ENCODE data around the gene SPAG17.

Gene SPAG17

DNA sequence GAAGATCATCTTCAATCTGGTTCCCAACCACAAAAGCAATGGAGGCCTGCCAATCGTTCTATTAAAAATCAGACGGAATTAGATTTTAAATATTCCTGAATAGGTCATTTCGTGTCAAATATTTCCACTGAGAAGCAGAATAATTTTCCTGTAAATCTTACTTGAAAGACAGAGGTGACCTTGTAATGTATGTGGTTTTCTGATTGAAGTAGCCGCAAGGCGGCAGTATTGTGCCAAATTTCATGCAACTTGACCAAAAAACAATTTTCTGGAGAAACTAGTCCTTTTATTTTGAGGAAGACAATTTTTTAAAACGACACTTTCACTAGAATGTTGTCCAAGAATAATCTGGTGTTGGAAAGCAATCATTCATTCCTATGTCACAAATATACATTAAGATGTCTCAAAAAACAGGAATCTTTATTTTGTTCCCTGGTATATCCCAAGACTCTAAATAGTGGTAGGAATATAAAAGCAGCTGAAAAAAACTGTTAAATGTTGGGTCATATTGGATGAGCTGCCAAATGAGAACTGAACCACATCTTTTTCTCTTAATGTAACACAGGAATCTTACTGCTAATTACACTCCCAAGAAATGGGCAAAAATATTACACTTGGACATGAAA lies 33.6 kb downstream of the SPAG17 start:
- H3K27me3 ChIP-seq, result no peaks in the 10 kb centered on the region
- intact Hi-C loops (cut with DNase I; ENCODE audit: low total_unique reads), result loop anchor here (5.0 kb wide), 1 partner anchor 856 kb away; no protein-coding TSS in a partner anchor
- DNase-seq, result peak in 1 of 2 donors; percentile 64
- no peaks in the 10 kb centered on the region for H3K36me3 ChIP-seq
- no peak overlapping the region for H3K4me3 ChIP-seq
- no peak overlapping the region for H3K27ac ChIP-seq
- no peaks in the 10 kb centered on the region for H3K9me3 ChIP-seq
- no peaks in the 10 kb centered on the region for H3K4me1 ChIP-seq
- TF ChIP-seq, protein P1, sequence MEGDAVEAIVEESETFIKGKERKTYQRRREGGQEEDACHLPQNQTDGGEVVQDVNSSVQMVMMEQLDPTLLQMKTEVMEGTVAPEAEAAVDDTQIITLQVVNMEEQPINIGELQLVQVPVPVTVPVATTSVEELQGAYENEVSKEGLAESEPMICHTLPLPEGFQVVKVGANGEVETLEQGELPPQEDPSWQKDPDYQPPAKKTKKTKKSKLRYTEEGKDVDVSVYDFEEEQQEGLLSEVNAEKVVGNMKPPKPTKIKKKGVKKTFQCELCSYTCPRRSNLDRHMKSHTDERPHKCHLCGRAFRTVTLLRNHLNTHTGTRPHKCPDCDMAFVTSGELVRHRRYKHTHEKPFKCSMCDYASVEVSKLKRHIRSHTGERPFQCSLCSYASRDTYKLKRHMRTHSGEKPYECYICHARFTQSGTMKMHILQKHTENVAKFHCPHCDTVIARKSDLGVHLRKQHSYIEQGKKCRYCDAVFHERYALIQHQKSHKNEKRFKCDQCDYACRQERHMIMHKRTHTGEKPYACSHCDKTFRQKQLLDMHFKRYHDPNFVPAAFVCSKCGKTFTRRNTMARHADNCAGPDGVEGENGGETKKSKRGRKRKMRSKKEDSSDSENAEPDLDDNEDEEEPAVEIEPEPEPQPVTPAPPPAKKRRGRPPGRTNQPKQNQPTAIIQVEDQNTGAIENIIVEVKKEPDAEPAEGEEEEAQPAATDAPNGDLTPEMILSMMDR (IDR thresholded peaks at IDR 0.05), result peak; percentile 55 to 60

DNA sequence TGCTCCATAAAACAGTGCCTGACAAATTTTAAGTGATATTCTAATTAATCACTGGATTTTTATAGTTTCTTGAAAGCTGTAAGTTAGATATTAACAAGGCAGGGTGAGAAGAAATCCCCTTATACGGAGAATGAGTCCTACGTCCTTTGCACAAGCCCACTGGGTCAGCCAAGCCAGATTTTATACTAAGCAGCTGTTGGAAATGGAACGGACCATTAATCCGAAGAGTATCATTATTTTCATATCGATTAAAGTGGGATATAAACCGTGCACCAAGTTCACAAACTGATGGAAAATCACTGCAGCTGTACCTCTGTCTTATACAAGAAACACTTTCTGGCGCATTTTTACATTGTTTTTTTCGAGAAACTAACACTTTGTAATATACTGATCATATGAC lies 35.2 kb downstream of the SPAG17 start:
- no peaks in the 10 kb centered on the region for H3K36me3 ChIP-seq
- DNase-seq, result no peak
- intact Hi-C loops (cut with DNase I; ENCODE audit: low total_unique reads), result loop anchor here (5.0 kb wide), 1 partner anchor 858 kb away; no protein-coding TSS in a partner anchor

DNA sequence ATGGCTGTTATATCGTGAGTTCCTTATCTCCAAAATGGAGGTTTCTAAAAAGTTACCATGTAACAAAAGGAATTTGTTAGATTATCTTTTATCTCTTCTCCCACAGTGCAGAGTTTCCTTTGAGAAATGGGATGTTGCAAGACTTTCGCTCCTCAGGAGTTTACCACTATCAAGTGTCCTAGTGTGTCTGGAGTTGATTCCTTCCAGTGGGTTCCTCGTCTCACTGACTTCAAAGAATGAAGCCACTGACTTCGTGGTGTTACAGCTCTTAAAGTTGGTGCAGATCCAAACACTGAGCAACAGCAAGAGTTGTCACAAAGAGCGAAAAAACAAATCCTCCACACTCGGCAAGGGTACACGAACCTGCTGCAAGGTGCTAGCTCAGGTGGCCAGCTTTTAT lies 37.0 kb downstream of the SPAG17 start:
- H3K27me3 ChIP-seq, result no peaks in the 10 kb centered on the region
- H3K9me3 ChIP-seq, result no peaks in the 10 kb centered on the region
- H3K4me3 ChIP-seq, result no peak overlapping the region
- no peaks in the 10 kb centered on the region for H3K36me3 ChIP-seq
- DNase-seq, result no peak
- TF ChIP-seq, protein P1 (IDR thresholded peaks at IDR 0.05), result no peak
- intact Hi-C loops (cut with DNase I; ENCODE audit: low total_unique reads), result no loop called here
- no peaks in the 10 kb centered on the region for H3K4me1 ChIP-seq
- no peak overlapping the region for H3K27ac ChIP-seq

More for the DNA sequence above, 35.2 kb downstream of the SPAG17 start:
- Histone ChIP-seq H3K27me3 (no peaks in the 10 kb centered on the region), H3K27ac (no peak overlapping the region), H3K4me3 (no peak overlapping the region), H3K9me3 (no peaks in the 10 kb centered on the region), H3K4me1 (no peaks in the 10 kb centered on the region)
- TF ChIP-seq, protein P1 (IDR thresholded peaks at IDR 0.05), result no peak

DNA sequence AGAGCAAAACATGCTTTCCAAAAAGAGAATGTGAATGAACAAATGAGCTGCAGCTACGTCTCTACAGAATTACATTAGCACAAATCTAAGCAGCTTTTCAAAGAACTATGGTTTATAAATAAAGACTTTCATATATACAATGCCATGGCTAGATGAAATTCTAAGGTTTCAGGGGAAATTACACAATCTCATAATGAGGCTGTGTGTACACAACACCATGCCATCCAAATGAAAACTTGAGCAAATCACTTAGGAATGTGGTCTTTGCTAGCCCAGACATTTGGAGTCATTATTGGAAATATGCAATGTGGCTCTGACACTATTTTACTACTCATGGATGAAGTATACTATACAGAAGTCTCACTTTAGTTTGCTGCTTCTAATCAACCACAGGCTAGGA lies 37.5 kb downstream of the SPAG17 start:
- TF ChIP-seq, protein P1 (IDR thresholded peaks at IDR 0.05), result no peak
- DNase-seq, result no peak
- Histone ChIP-seq H3K27me3 (no peaks in the 10 kb centered on the region), H3K9me3 (no peaks in the 10 kb centered on the region), H3K36me3 (no peaks in the 10 kb centered on the region), H3K27ac (no peak overlapping the region), H3K4me3 (no peak overlapping the region), H3K4me1 (no peaks in the 10 kb centered on the region)
- intact Hi-C loops (cut with DNase I; ENCODE audit: low total_unique reads), result no loop called here

DNA sequence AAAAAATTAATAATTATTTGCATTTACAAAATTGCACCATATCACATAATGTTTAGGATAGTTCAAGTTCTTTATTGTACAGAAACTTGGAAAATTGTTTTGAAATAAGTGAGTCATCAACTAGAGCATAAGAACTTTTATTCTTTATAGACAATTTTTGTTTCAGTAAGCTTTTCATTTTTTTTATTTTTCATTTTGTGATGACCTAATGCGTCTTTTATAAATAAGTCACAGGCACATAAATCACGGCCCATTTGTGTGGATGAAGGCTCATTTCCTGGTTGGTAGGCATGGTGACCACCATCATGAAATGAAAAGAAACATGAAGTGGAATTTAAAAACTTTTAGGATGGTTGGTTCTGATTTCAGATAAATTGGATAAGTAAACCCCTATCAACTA lies 39.3 kb downstream of the SPAG17 start:
- Histone ChIP-seq H3K4me3 (no peak overlapping the region), H3K9me3 (no peaks in the 10 kb centered on the region), H3K4me1 (no peaks in the 10 kb centered on the region), H3K27ac (no peak overlapping the region), H3K27me3 (no peaks in the 10 kb centered on the region), H3K36me3 (no peaks in the 10 kb centered on the region)
- intact Hi-C loops (cut with DNase I; ENCODE audit: low total_unique reads), result no loop called here
- no peak for DNase-seq
- TF ChIP-seq, protein P1 (IDR thresholded peaks at IDR 0.05), result no peak
